ENCODE measurements around the gene TTC7B. TPM values are rescaled to one million over a fixed set of nuclear protein-coding genes. Genes with fewer than 3 reads are reported as not detected.

The TTC7B gene
- total RNA-seq, 1 donor from 2014 or later = 10.6 TPM

DNA sequence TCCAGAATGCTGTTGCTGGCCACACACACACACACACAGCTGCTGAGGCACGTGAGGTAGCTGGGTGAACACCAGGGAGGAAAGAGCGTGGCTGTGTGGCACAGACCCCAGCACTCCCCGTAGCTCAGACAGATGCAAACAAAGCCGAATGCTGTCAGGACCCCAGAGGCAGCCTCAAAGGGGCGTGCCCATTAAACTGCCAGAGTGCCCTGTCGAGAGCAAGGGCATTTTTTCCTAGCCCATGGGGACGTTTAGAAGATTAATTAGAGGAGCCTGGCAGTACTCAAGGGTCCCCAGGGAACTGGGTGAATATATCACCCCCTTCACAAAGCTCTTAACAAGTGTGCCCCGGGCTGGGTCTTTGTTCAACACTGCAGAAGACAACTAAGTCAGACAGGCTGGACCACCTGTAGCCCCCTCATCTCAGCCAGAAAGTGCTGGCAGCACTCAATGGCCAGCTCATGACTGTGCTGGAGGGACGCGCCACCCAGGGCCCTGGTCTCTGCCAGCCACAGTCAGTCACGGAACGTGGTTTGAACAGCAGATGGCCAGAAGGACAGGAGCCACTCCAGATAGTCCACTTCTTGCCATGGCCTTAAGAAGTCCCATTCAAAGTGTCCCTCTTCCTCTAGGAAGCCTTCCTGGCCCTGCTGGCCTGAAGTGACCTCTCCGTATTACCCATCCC lies 37.5 kb downstream of the TTC7B start:
- DNase-seq (ENCODE audit: low spot score in 2 of 2) (no peak), FAIRE-seq (no peak)

- no peak for FAIRE-seq
- no peak for DNase-seq (ENCODE audit: low spot score in 2 of 2)
These were observed 38.3 kb downstream of the TTC7B start for GRCh38 chr14:90777830-90778485.

GRCh38 chr14:90777358-90777757 lies 38.9 kb downstream of the TTC7B start:
- DNase-seq (ENCODE audit: low spot score in 2 of 2) (no peak), FAIRE-seq (no peak)

DNA sequence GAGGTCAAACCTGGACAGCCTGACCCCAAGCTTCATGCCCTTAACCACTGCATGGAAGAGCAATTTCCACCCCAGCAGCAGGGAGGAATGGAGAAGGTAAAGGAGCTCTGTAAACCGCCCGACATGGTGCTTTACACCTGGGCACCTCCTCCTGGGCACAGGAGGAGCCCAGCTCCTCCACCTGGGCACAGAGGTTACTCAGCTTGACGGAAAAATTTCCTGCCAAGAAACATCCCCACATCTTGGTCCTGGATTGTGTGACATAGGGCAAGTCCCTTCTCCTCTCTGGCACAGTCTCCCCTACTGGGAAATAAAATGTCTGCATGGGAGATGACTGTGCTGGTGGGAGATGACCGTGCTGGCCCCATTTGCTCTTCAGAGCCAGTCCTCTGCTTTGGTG lies 40.8 kb downstream of the TTC7B start:
- DNase-seq (ENCODE audit: low spot score in 2 of 2) (no peak), FAIRE-seq (no peak)

DNA sequence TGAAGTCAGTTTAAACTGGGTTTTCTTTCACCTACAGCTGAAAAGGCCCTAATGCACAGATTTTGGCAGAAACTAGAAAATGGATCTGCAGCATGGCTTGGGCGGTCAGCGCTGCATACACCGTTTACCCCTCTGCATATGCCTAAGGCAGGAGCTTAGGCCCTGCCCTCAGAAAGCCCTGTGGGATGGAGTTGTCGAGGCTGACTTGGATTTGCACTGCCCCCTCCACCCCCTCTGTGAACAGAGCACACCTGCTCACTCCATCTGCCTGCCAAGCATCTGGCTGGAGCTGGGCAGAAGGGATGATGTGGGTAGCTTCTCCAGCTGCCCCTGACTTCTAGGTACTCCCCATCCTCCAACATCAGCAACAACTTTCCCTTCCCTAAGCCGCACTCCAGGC lies 41.9 kb downstream of the TTC7B start:
- DNase-seq (ENCODE audit: low spot score in 2 of 2) (no peak), FAIRE-seq (no peak)

DNA sequence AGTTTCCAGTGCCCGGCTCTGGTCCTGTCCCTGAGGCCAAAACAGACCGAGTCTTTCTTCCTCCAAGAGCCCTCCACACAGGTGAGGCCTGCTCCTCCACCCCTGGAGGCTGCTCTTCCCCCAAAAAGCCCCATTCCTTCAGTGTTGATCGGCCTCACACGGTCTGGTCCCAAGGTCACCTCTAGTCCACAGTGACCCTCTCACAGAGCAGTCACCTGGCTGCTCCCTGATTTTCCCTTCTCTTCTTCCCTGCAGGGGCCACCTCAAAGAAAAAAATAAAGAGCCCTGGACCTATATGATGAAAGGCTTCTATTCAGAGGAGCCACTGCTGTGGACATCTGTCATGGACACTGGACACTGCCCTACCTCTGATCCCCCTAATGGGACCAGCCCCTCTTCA lies 42.5 kb downstream of the TTC7B start:
- DNase-seq (ENCODE audit: low spot score in 2 of 2) (no peak), FAIRE-seq (no peak)

- DNase-seq (ENCODE audit: low spot score in 2 of 2) (no peak), FAIRE-seq (no peak)
These were observed 43.1 kb downstream of the TTC7B start for GRCh38 chr14:90773196-90773486.

- DNase-seq (ENCODE audit: low spot score in 2 of 2) = no peak
- FAIRE-seq = no peak
These were observed 48.3 kb downstream of the TTC7B start for GRCh38 chr14:90767899-90768298.

GRCh38 chr14:90760591-90761316 lies 55.5 kb downstream of the TTC7B start:
- no peak for FAIRE-seq

GRCh38 chr14:90760078-90760444 lies 56.2 kb downstream of the TTC7B start:
- no peak for FAIRE-seq

More at GRCh38 chr14:90760591-90761316, 55.5 kb downstream of the TTC7B start:
- no peak for DNase-seq (ENCODE audit: low spot score in 2 of 2)

GRCh38 chr14:90759370-90760077 lies 56.7 kb downstream of the TTC7B start:
- DNase-seq (ENCODE audit: low spot score in 2 of 2) (no peak), FAIRE-seq (no peak)

More at GRCh38 chr14:90760078-90760444, 56.2 kb downstream of the TTC7B start:
- DNase-seq (ENCODE audit: low spot score in 2 of 2) = no peak

- DNase-seq (ENCODE audit: low spot score in 2 of 2) (peak in 1 of 2 donors; percentile 28), FAIRE-seq (no peak)
These were observed 57.3 kb downstream of the TTC7B start for GRCh38 chr14:90758959-90759358.

DNA sequence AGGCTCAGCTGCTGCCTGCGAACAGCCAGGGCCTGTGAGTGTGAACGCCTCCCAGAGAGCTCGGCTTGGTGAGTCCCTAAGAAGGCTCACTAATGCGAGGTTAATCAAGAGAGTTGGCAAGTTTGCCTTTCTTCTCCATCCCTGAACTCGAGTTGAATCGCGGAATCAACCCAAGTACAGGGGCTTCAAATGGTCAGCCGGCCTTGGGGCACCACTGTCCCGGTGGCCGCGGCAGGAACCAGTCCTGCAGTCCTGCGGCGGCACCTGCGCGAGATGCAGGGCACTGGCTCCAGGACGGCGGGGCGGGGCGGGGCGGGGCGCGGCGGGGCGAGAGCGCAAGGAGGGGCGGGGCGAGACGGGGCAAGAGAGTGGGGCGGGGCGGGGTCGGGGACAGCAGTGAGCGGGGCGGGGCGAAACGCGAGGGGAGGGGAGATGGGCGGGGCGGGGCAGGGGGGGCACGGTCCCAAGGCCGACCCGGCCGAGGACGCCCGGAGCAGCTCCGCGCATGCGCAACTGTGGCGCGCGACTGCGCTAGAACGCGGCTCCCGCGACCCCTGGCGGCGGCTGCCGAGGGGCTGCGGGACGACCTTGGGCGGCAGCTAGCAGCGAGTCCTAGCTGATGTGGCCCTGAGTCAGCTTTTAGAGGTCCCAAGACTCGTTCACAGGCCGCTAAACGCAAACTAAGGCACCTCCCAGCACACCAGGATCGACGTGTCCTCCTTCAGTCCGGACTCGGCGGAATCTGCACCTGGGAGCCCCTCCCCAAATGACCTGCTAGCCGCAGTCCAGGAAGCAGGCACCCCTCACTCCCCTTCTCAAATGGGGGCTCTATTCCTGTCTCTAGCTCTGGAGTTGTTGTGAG lies 58.0 kb downstream of the TTC7B start:
- FAIRE-seq (no peak), DNase-seq (ENCODE audit: low spot score in 2 of 2) (peak; percentile 95 to 96)

- FAIRE-seq (no peak), DNase-seq (ENCODE audit: low spot score in 2 of 2) (peak; percentile 43 to 59)
These were observed 58.8 kb downstream of the TTC7B start for GRCh38 chr14:90757452-90757851.

- DNase-seq (ENCODE audit: low spot score in 2 of 2) (no peak), FAIRE-seq (no peak)
These were observed 59.4 kb downstream of the TTC7B start for GRCh38 chr14:90756755-90757345.

GRCh38 chr14:90755661-90756304 lies 60.4 kb downstream of the TTC7B start:
- FAIRE-seq = no peak
- DNase-seq (ENCODE audit: low spot score in 2 of 2) = no peak

DNA sequence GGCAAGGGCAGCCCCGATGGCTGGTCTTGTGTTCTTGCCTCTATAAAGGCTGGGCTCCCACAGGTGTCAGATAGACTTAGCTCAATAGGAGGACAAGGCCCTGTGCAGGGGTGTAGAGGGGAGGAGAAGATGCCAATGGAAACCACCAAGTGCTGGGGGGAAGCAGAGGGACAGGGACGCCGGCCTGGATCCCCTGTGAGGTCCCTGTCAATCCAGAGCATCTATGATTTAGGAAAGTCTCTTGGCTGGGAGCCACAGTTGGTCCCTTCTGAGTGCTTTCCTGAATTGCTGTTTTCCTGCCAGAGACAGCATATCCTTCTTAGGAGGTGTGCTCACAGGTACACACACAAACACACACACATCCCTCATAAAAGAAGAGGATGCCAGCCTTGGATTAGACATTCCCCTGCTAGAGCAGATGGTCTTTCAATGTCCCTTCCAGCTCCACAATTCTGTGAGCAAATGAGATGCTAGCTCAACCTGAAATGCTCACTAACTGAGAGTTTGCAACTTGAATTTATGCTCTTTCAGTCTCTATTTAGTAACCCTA lies 62.7 kb downstream of the TTC7B start:
- FAIRE-seq (no peak), DNase-seq (ENCODE audit: low spot score in 2 of 2) (no peak)

GRCh38 chr14:90750701-90751100 lies 65.5 kb downstream of the TTC7B start:
- no peak for DNase-seq (ENCODE audit: low spot score in 2 of 2)
- no peak for FAIRE-seq

DNA sequence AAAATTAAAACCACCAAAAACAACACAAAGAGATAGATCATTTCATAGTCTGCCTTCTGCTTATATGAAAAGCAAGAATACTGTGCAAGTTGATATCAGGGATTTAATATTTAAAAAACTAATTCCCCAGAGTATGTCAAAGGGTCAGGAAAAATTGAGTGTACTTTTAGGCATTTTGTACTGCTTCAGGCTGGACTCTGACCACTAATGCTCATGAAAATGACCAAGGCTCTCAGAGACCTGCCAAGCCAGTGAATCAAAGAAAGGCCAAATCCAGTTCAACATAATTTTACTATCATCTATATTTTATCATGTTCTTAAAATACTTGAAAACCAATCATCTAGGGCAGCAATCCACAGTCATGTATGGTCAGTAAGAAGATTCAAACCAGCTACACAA lies 66.0 kb downstream of the TTC7B start:
- DNase-seq (ENCODE audit: low spot score in 2 of 2) (no peak), FAIRE-seq (no peak)

Measured in frontal cortex (tissue), 4 donors.